H54 (cell line): ENCODE measurements around the gene POMC.
"Not testable (repeated sequence)": the region's sequence is repeated elsewhere in the genome, so short reads cannot be mapped to it uniquely, and the experiment has no call there.

Experiments used
- DNase-seq: peaks from one replicate; pipeline ENCODE4 v3.0.0; 2011; ENCODE audit warnings: low spot score, mixed read lengths; ENCODE audit not compliant: insufficient read length
- FAIRE-seq: peaks from 3 replicates; lab custom pipeline; 2011; peaks lifted over from hg19 to GRCh38; lab: Jason Lieb, UNC
- POLR2A ChIP-seq: IDR thresholded peaks from 2 replicates; pipeline ENCODE4 v1.6.1; 2011; ENCODE audit warnings: low read depth, mild to moderate bottlenecking, low read length

Gene POMC

GRCh38 chr2:25132693-25133092, 35.7 kb downstream of the POMC start:
- FAIRE-seq (no peak), DNase-seq (no peak)
- TF ChIP-seq POLR2A, result no peak

GRCh38 chr2:25132299-25132635, 36.1 kb downstream of the POMC start:
- DNase-seq (no peak), FAIRE-seq (no peak)
- no peak for TF ChIP-seq POLR2A

- FAIRE-seq, result no peak
- no peak for TF ChIP-seq POLR2A
Observed at GRCh38 chr2:25131567-25132298, 36.6 kb downstream of the POMC start.

GRCh38 chr2:25131253-25131566, 37.2 kb downstream of the POMC start:
- FAIRE-seq, result no peak
- DNase-seq, result no peak
- TF ChIP-seq POLR2A, result no peak

More at GRCh38 chr2:25131567-25132298, 36.6 kb downstream of the POMC start:
- no peak for DNase-seq

GRCh38 chr2:25129901-25130520, 38.4 kb downstream of the POMC start:
- TF ChIP-seq POLR2A, result no peak
- DNase-seq, result no peak
- no peak for FAIRE-seq

GRCh38 chr2:25127646-25128045, 40.7 kb downstream of the POMC start:
- FAIRE-seq (no peak), DNase-seq (no peak)
- TF ChIP-seq POLR2A, result no peak

- not testable (repeated sequence) for DNase-seq, FAIRE-seq
Observed at GRCh38 chr2:25127071-25127470, 41.3 kb downstream of the POMC start.

- no peak for DNase-seq
- FAIRE-seq, result no peak
- TF ChIP-seq POLR2A, result no peak
Observed at GRCh38 chr2:25125976-25126375, 42.4 kb downstream of the POMC start.

- TF ChIP-seq POLR2A, result no peak
- FAIRE-seq, result no peak
- DNase-seq, result no peak
Observed at GRCh38 chr2:25125189-25125588, 43.2 kb downstream of the POMC start.

GRCh38 chr2:25123682-25124081, 44.7 kb downstream of the POMC start:
- DNase-seq (no peak), FAIRE-seq (no peak)
- no peak for TF ChIP-seq POLR2A

GRCh38 chr2:25122367-25122766, 46.0 kb downstream of the POMC start:
- FAIRE-seq (no peak), DNase-seq (no peak)
- TF ChIP-seq POLR2A, result no peak

- TF ChIP-seq POLR2A, result no peak
- FAIRE-seq (no peak), DNase-seq (no peak)
Observed at GRCh38 chr2:25119263-25119662, 49.1 kb downstream of the POMC start.

GRCh38 chr2:25116956-25117355, 51.4 kb downstream of the POMC start:
- DNase-seq (no peak), FAIRE-seq (no peak)
- no peak for TF ChIP-seq POLR2A

- DNase-seq, result no peak
- TF ChIP-seq POLR2A, result no peak
- no peak for FAIRE-seq
Observed at GRCh38 chr2:25115902-25116301, 52.5 kb downstream of the POMC start.

- TF ChIP-seq POLR2A, result no peak
- no peak for DNase-seq
- no peak for FAIRE-seq
Observed at GRCh38 chr2:25115249-25115883, 53.0 kb downstream of the POMC start.
